ENCODE data around the gene MYL6B.
"Not testable (repeated sequence)": the region's sequence is repeated elsewhere in the genome, so short reads cannot be mapped to it uniquely, and the experiment has no call there.

Gene MYL6B
- total RNA-seq: 2.6 to 4.9 (median 4.1) reads per million in 4 experiments

- peak; percentile 82 for DNase-seq
Measured at GRCh38 chr12:56152132-56152755, at the start of gene MYL6B. MYL6B (plus strand) TSS chr12:56152587; CDS start chr12:56153919, 1,332 bp downstream.

- DNase-seq: no peak
Measured at GRCh38 chr12:56102683-56103065, 49.7 kb upstream of the MYL6B start.

- DNase-seq: no peak
Measured at GRCh38 chr12:56103066-56103711, 49.2 kb upstream of the MYL6B start.

- no peak for DNase-seq
Measured at GRCh38 chr12:56103823-56104108, 48.6 kb upstream of the MYL6B start.

GRCh38 chr12:56104109-56104814 is 48.1 kb upstream of the MYL6B start, which contains the start of gene PA2G4:
PA2G4 (plus strand) TSS chr12:56104559; CDS start chr12:56104738, 179 bp downstream.
- DNase-seq: peak; percentile 91

GRCh38 chr12:56104815-56105608 is 47.4 kb upstream of the MYL6B start:
- no peak for DNase-seq

- DNase-seq: no peak
Measured at GRCh38 chr12:56105609-56105902, 46.8 kb upstream of the MYL6B start.

GRCh38 chr12:56107242-56107641 is 45.1 kb upstream of the MYL6B start:
- DNase-seq: no peak

- DNase-seq: no peak
Measured at GRCh38 chr12:56110571-56110970, 41.8 kb upstream of the MYL6B start.

GRCh38 chr12:56114084-56114483 is 38.3 kb upstream of the MYL6B start:
- DNase-seq: no peak

- DNase-seq: no peak
Measured at GRCh38 chr12:56115329-56115728, 37.1 kb upstream of the MYL6B start.

- DNase-seq: peak; percentile 90
Measured at GRCh38 chr12:56116267-56117081, 35.9 kb upstream of the MYL6B start, which contains the start of gene RPL41. RPL41 (plus strand) TSS chr12:56116633.

GRCh38 chr12:56117082-56117706 is 35.2 kb upstream of the MYL6B start:
- DNase-seq: not testable (repeated sequence)

- DNase-seq: peak; percentile 95
Measured at GRCh38 chr12:56117778-56118687, 34.4 kb upstream of the MYL6B start, which contains the start of gene ZC3H10. ZC3H10 (plus strand) TSS chr12:56118266; CDS start chr12:56120563, 2,297 bp downstream.

GRCh38 chr12:56118688-56119357 is 33.6 kb upstream of the MYL6B start:
- no peak for DNase-seq

- peak; percentile 39 for DNase-seq
Measured at GRCh38 chr12:56119361-56119796, 33.0 kb upstream of the MYL6B start.

- DNase-seq: no peak
Measured at GRCh38 chr12:56120158-56120846, 32.1 kb upstream of the MYL6B start.

- no peak for DNase-seq
Measured at GRCh38 chr12:56121204-56121870, 31.1 kb upstream of the MYL6B start.

GRCh38 chr12:56122637-56123036 is 29.8 kb upstream of the MYL6B start:
- DNase-seq: no peak

Measured in effector CD8-positive, alpha-beta T cell (primary cell).